HG03159 (cell line): ENCODE results near the gene ARID1B.

Experiments used
- ATAC-seq: cut with Tn5 transposase; IDR thresholded peaks from one replicate; pipeline ENCODE4 v1.9.1; 2021; ENCODE audit warnings: mild to moderate bottlenecking, moderate library complexity; ENCODE audit not compliant: unreplicated experiment

The ARID1B gene

DNA sequence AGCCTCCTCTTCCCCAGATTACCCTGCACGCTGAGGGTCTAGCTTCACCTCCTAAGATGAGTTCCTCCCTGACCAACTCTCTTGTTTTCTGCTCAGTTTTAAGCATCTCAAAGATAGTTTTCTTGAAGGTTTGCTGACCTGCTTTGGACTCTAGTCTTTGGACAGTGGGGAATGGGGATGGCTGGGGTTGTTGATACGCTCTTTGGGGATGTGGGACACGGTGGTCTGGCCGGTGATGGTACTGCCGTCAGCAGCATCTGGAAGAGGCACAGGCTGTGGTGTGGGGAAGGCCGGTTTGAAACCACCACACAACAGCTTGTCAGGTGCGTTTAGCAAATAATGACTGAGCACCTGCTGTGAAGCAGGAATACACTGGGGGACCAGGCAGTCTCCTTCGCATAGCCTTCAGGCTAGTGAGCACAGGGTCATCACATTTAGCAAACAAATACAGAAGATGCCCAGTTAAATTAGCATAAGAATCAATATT, 452.0 kb downstream of the ARID1B start:
- ATAC-seq: no peak

GRCh38 chr6:157229713-157230112, 452.5 kb downstream of the ARID1B start:
- no peak for ATAC-seq

DNA sequence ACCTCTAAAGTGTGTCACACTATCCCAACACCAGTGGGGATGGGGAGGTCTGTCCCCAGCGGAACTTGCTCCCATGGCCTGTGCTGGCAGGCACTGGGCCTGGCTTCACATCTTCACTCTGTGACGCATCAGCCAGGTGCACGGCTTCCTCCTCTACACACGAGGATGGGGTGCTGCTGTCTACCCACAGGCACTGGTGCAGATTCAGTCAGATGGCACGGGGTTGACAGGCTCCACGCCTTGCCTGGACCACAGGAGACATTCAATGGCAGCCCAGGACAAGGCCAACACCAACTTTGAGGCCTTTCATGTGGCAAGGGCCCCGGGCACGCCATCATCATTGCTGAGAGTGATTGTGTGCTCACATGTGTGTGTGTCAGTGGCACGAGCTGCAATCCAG, 453.7 kb downstream of the ARID1B start:
- no peak for ATAC-seq

GRCh38 chr6:157232161-157232895, 455.1 kb downstream of the ARID1B start:
- no peak for ATAC-seq

DNA sequence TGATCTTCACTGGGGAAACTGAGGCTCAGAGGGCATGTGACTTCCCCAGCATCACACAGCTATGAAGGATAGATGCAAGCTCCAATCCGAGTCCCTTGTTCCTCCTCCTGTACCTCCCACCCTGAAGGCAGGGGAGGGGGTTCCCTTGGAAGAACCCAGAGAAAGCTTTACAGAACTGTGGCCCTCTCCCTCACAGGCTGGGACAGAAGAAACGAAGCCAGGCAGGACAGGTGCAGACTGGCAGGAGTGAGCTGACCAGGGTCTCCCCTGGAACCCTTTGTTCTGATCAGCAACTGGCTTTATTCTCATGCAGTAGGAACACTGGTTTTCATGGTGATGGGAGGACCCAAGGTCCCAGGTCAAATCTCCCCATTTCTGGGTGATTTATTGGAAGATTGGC, 456.0 kb downstream of the ARID1B start:
- ATAC-seq: no peak

GRCh38 chr6:157233686-157234085, 456.5 kb downstream of the ARID1B start:
- no peak for ATAC-seq

DNA sequence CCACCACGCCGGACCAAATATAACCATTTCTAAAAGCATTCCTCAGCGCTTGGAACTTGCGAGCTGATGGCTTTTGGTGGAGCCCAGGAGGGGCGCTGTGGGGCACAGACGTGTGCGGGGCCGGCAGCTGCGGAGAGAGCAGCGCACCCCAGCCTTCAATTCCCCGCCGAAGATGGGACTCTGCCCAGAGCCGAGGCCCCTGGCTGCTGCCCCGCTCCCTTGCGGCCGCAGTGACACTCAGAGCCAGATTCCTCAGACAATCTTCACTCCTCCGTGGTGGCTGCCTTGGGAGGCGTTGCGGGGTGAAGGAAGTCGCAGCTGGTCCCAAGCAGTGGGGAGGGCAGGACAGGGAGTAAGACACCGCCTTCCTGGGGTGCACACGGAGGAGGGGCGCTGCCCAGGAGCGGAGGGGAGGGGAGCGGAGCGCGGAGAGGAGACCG, 458.4 kb downstream of the ARID1B start:
- ATAC-seq: peak; percentile 60

DNA sequence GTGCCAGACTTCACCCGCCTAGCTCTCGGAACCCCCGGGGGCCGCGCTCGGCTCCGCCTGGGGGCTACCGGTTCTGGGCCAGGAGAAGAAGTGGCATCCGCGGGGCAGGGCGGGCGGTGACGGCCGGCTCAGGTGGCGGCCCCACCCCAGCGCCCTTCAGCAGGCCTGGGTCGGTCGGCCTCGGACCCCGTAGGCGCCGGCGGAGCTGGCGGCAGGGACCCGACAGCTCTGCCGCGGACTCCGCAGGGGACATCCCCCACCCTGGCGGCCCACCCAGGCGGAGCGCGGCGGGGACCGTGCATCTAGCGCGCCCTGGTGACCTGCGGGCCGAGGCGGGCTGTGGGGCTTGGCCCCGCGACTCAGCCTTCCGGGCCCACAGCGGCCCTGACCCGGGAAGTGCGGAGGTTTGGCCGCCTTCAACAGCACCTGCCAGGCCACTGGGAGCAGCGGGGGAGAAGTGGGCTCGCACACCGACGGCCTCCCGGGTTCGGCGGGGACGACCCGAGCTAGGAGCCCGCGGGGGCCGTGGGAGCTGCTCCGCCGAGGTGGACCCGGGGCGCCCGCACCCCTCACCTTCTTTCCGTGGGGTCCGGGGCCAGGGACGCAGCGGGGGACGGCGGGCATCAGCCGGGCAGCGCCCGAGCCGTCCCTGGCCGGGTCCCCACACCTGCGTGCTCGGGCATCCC, 459.0 kb downstream of the ARID1B start:
- peak; percentile 29 for ATAC-seq

DNA sequence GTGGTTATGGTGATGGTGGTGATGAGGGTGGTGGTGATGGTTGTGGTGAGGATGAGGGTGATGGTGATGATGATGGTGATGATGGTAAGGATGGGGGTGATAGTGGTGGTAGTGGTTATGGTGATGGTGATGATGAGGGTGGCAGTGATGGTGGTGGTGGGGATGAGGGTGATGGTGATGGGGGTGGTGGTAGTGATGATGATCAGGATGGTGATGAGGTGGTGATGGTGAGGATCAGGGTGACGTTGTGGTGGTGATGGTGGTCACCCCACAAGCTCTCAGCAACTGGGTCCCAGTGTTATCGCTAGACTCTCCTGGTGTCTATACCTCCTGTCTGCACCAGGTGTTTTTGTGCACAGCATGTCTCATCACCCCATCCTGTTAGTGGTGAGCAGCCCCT, 461.2 kb downstream of the ARID1B start:
- ATAC-seq: no peak

DNA sequence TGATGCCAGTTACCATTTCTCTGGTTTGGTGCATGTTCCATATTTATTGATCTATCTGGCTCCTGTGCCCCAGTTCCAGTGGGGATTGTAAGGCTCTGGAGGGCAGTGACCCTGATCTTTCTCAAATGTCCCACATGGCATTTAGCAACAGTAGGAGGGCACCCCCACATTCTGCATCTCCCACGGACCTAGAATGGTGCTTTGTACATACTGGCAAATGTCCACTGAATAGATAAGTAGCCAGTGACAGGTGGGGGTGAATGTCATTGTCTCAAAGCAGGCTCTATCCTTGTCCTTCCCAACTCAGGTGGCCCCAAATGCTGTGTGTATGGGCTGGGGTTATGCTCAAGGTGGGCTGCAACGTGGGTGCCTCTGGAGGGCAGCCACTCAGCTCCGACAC, 462.0 kb downstream of the ARID1B start:
- ATAC-seq: no peak

- ATAC-seq: no peak
Measured at GRCh38 chr6:157239671-157240058, 462.5 kb downstream of the ARID1B start.

- ATAC-seq: no peak
Measured at GRCh38 chr6:157240059-157240959, 463.1 kb downstream of the ARID1B start.

DNA sequence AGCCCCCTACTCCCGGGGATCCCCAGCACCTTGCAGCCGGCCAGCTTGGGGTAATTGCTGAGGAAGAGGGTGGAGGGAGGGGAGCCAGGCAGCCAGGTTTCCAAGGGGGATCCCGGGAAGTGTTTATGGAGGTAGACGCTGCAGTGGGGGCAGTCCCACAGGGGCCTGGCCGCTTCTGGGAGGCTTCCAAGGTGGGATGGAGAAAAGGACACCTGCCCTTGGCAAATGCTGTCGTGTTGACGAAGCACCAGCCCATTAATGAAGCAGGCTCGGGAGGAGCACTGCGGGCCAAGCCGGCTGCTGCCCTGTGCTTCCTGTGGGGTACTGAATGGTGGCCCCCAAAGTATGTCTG, 463.8 kb downstream of the ARID1B start:
- no peak for ATAC-seq

DNA sequence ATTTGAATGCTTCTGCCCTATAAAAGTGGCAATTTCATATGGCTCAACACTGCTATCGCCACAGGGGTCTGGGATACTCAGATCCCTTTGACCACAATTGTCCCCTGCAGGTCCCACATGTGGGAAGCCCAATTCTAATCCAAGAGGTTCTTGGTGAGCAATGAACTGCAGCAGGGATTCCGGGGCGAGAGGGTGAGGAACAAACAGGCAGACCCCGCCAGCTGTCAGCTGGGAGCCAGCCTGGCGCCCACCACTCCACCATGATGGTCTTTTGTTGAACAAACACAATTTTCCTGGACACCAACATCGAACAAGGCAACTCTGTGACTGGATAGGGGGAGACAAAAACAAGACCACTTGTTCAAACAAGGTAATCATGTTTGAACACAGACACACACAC, 465.6 kb downstream of the ARID1B start:
- no peak for ATAC-seq

DNA sequence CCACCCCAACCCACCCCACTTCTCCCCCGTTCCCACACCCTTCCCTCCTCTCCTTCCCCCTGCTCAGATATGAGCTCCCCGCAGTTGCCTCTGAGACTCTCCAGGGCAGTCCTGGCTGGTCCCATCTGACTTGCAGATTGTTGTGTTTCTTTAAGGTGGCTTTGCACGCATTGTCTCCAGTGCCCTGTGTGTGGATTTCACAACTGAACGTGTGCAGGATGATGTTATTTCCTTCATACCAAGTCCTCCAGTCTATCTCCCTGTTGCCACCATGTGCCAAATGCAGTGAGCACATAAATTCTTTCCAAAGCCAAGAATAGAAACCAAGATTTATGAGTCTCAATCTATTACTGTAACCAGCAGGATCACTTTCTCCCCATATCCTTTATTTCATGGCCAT, 467.0 kb downstream of the ARID1B start:
- ATAC-seq: no peak

DNA sequence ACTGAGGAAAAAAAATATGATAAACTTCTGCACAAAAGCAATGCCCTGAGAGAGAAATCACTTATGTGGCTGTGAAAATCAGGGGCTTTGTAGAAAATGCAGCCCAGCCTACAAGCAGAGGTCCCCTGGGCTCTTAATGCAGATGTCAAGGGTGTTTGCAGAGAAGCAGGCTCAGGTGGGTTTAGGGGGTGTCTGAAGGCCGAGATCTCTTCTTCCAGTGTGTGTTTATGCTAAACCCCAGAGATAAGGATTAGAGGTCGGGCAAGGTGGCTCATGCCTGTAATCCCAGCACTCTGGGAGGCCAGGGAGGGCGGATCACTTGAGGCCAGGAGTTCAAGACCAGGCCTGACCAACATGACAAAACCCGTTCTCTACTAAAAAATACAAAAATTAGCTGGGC, 467.6 kb downstream of the ARID1B start:
- no peak for ATAC-seq

- ATAC-seq: no peak
Measured at GRCh38 chr6:157245436-157245835, 468.3 kb downstream of the ARID1B start.

DNA sequence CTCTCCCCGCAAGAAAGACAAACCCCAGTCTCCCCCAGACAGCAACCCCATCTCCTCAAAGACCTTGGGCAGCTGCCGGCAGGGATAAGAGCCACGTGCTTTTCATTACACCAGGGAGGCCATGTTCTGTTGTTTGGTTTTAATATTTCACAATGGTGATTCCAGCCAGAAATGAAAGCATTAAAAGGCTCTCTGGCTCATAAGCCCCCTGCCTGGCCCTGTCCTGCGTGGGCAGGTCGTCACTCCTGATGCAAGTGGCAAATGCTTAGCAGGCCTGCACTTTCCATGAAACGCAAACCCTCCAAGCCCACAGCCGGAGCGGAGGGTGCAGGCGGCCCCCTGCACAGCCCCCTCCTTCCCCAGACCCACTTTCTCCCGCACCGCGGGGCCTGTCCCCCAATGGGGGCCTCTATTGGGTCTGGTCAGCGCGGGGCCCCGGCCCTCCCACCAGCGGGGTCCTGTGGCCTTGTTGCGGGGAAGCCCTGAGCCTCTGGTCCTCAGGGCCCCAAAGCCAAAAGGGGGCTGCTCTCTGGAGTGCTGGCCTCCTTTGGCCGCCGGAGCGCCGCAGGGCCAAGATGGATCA, 469.0 kb downstream of the ARID1B start:
- ATAC-seq: no peak

DNA sequence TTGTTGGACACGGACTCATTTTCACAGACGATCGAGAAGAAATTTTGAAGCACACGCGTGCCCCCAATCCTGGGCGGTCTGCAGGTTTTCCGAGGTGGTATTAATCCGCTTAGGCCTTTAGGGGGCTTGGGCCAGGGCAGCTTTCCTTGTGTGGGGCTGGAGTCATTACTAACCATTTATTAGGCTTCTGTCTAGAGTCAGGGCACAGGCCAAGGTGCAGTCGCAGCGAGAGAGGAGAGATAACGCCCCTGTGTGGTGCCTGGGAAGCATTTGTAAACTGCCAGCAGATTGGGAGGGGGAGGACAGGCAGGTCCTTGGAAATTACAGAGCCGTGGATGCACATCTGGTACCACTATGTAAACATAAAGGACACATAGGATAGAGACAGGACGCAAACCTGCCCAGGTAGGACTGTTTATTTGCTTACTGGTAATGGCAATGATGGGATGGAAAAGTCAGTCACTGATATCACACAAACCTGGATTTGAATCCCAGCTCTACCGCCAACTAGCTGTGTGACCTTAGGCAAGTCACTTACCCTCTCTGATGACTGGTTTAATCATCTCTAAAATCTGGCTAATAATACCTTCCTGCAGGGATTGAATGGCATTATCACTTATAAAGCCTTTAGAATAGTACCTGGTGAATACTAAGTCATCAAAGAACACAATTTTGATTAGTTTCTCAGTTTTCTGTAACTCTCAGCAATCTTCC, 469.8 kb downstream of the ARID1B start:
- ATAC-seq: no peak

DNA sequence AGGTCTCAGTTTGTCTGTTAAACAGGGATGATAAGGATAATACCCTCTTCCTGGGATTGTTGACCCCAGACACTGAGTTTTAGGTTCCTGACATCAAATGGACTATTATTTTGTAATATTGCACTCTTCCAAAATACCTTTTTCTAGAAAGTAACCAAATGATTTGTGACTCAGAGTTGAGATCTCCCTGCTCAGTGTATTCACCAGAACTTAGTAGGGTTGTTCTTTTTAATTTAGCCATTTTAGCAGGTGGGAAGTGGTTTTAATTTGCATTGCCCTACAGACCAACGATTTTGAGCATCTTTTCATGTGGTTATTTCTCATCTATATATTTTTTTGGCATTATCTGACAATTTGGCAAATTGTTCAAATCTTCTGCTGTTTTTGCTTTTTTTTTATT, 471.1 kb downstream of the ARID1B start:
- no peak for ATAC-seq

GRCh38 chr6:157249826-157250225, 472.6 kb downstream of the ARID1B start:
- no peak for ATAC-seq
